ENCODE data around the gene ADD1. TPM values are rescaled to one million over a fixed set of nuclear protein-coding genes. Genes with fewer than 3 reads are reported as not detected.

Gene ADD1
- total RNA-seq, 1 experiment from 2014 or later: 163 TPM

GRCh38 chr4:2929469-2929868 is 85.8 kb downstream of the ADD1 start:
- Histone ChIP-seq H2AFZ (ENCODE audit: low read length) (no peak overlapping the region), H2BK20ac (ENCODE audit: low read depth, low read length, poor library complexity, severe bottlenecking) (no peak overlapping the region), H2BK15ac (ENCODE audit: low read depth, low read length) (no peak overlapping the region), H2BK5ac (ENCODE audit: insufficient read length, low read length) (no peak overlapping the region), H3K14ac (ENCODE audit: insufficient read depth, low read length) (no peak overlapping the region), H3K23ac (ENCODE audit: insufficient read length, low read depth, low read length) (no peak overlapping the region), H3K9ac (ENCODE audit: extremely low read depth, insufficient read length, low read length) (no peak overlapping the region), H4K20me1 (ENCODE audit: control insufficient read depth, insufficient read depth, insufficient read length) (peaks cover 2% of the 10 kb centered on the region), H3K56ac (ENCODE audit: insufficient read length, low read depth, low read length) (no peak overlapping the region), H3K79me2 (ENCODE audit: insufficient read depth, low read length) (no peaks in the 10 kb centered on the region), H3K9me3 (ENCODE audit: control insufficient read depth, low read depth, low read length) (no peaks in the 10 kb centered on the region), H3K18ac (ENCODE audit: insufficient read length, low read depth, low read length) (no peak overlapping the region), H3K4me2 (ENCODE audit: insufficient read depth, insufficient read length, low read length) (no peak overlapping the region), H4K8ac (replicated peaks; ENCODE audit: insufficient read length, low read depth, low read length) (no peak overlapping the region), H3K27ac (ENCODE audit: insufficient read length, low read depth, low read length) (no peak overlapping the region), H3K27me3 (ENCODE audit: insufficient read depth, low read length) (no peaks in the 10 kb centered on the region), H3K4ac (ENCODE audit: low read depth, low read length) (no peak overlapping the region), H3K4me1 (ENCODE audit: insufficient read depth, low read length) (no peaks in the 10 kb centered on the region), H4K5ac (ENCODE audit: insufficient read length, low read depth, low read length) (no peak overlapping the region), H3K23me2 (ENCODE audit: insufficient read length, low read depth, low read length, poor library complexity, severe bottlenecking) (peaks cover 7% of the 10 kb centered on the region), H2AK5ac (ENCODE audit: insufficient read length, low read length) (no peak overlapping the region), H2BK120ac (ENCODE audit: low read depth, low read length, poor library complexity, severe bottlenecking) (no peak overlapping the region), H3K79me1 (ENCODE audit: insufficient read depth, low read depth, low read length, poor library complexity, severe bottlenecking) (no peaks in the 10 kb centered on the region), H2BK12ac (ENCODE audit: insufficient read length, low read depth, low read length) (no peak overlapping the region), H3T11ph (ENCODE audit: low read length) (no peak overlapping the region), H4K91ac (ENCODE audit: insufficient read length, low read depth, low read length) (no peak overlapping the region)
- DNase-seq: no peak
- Mint-ChIP-seq H3K9me3 (no peaks in the 10 kb centered on the region), H3K36me3 (ENCODE audit: insufficient read depth in 1 of 3, low read depth in 3 of 3) (peaks cover 38 to 71% (median 57%) of the 10 kb centered on the region in 3 experiments), H3K4me3 (no peak overlapping the region), H3K27me3 (ENCODE audit: low read depth) (no peaks in the 10 kb centered on the region; the same call in 1 of the 2 replicates), H3K27ac (peak overlapping the region; percentile 67 to 93 (median 70); a peak in 3 of 7 replicates), H3K4me1 (peaks cover 10 to 20% of the 10 kb centered on the region in 2 experiments)
- WGBS (ENCODE audit: extremely low coverage, insufficient read length, low lambda C conversion rate): no CpG with 5 or more reads among the region's 16 CpGs
- no peak for TF ChIP-seq CTCF (conservative IDR thresholded peaks at IDR 0.05)
